ENCODE data around the gene LRP1B. TPM values are rescaled to one million over a fixed set of nuclear protein-coding genes. Genes with fewer than 3 reads are reported as not detected.

The LRP1B gene
- total RNA-seq, 2 donors from 2014 or later = 0.79 to 1.8 TPM

DNA sequence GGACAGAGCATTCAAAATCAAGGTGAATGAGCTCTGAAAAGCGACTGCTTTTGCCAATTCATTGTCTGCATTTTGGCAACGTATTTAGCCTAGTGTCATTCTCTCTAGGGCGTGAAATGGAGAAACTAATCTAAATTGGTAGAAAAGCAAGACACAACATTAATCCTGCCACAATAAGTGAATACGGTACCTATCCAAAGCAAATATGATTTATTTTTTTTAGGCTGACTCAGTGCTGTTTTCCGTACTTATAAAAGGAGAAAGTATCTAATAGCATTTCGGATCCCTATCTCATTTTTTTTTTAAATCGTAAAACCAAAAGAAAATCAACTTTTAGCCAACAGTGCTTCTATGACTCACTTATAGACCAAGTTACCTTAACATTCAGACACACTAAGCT lies 672.5 kb downstream of the LRP1B start:
- Histone ChIP-seq H3K27ac (ENCODE audit: low read depth, low read length) (no peak overlapping the region), H3K4me1 (ENCODE audit: control insufficient read depth, insufficient read depth, low read length) (no peaks in the 10 kb centered on the region), H3K9me3 (ENCODE audit: control insufficient read depth, low read length) (no peaks in the 10 kb centered on the region), H3K27me3 (ENCODE audit: control insufficient read depth, insufficient read depth, low read length, poor library complexity, severe bottlenecking) (no peaks in the 10 kb centered on the region), H3K9ac (ENCODE audit: extremely low read depth, low read length, poor library complexity, severe bottlenecking) (no peak overlapping the region), H3K4me3 (ENCODE audit: low read length) (no peak overlapping the region), H3K36me3 (ENCODE audit: control insufficient read depth, insufficient read depth, low read length) (no peaks in the 10 kb centered on the region)
- TF ChIP-seq, protein P1, sequence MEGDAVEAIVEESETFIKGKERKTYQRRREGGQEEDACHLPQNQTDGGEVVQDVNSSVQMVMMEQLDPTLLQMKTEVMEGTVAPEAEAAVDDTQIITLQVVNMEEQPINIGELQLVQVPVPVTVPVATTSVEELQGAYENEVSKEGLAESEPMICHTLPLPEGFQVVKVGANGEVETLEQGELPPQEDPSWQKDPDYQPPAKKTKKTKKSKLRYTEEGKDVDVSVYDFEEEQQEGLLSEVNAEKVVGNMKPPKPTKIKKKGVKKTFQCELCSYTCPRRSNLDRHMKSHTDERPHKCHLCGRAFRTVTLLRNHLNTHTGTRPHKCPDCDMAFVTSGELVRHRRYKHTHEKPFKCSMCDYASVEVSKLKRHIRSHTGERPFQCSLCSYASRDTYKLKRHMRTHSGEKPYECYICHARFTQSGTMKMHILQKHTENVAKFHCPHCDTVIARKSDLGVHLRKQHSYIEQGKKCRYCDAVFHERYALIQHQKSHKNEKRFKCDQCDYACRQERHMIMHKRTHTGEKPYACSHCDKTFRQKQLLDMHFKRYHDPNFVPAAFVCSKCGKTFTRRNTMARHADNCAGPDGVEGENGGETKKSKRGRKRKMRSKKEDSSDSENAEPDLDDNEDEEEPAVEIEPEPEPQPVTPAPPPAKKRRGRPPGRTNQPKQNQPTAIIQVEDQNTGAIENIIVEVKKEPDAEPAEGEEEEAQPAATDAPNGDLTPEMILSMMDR (conservative IDR thresholded peaks at IDR 0.05) = no peak
- 79 to 100% methylated on average over 4 to 7 of the region's 7 CpGs for WGBS, 2 experiments (ENCODE audit: insufficient coverage in 1 of 2, insufficient read length in 1 of 2)
- Mint-ChIP-seq H3K4me3 (no peak overlapping the region), H3K27me3 (ENCODE audit: insufficient read depth) (no peaks in the 10 kb centered on the region), H3K36me3 (ENCODE audit: low read depth) (no peaks in the 10 kb centered on the region), H3K4me1 (no peaks in the 10 kb centered on the region), H3K27ac (no peak overlapping the region), H3K9me3 (no peaks in the 10 kb centered on the region)
- DNase-seq = no peak

DNA sequence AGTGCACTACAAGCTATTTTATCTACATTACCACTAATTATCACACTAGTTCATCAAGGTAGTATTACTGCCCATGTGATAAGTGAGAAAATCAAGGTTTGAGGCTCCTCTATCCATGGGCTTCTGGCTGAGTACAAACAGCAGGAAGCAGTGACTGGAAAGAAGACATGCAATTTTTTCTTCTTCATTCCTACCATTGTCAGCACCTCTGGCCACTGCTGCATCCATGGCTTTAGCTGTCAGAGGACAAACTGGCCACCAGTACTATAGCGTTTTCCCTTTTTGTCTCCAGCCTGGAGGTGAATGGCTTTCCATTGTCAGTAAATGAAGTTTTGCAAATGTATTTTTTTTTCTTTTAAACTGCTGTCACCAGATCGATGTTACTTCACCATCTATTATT lies 674.9 kb downstream of the LRP1B start:
- WGBS, 2 experiments (ENCODE audit: insufficient coverage in 1 of 2, insufficient read length in 1 of 2) = 34% methylated on average over 2 of the region's 2 CpGs; no CpG with 5 or more reads in 1 of the 2 experiments
- no peak overlapping the region for H3K27ac ChIP-seq (ENCODE audit: low read depth, low read length)
- no peak overlapping the region for H3K27ac Mint-ChIP-seq

DNA sequence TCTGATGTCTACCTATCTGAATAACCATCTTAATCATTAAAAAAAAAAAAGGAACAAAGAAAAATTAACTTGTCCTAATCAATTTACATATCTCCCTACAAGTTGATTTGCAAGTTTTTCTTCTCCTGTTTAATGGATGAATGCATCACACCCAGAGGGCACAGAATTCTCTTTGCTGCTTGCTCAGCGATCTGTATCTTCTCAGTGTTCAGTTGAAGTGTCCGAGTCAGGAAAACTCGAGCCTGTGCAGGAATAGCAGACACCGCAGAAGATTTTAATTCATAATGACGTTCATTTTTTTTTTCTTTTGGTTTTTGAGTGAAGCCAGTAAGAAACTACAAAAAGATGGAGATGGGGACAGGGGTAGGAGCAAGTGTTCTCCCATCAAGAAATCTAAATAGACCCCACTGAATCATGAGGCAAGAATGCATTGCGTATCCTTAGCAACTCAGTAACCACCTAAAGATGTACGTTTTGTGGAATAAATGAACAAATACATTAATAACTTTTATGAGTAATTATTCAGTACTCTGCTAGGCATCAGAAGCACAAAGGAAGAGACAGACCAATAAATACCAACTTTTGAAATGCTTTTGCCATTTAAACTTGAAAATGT lies 675.5 kb downstream of the LRP1B start:
- H3K27me3 Mint-ChIP-seq (ENCODE audit: insufficient read depth) = no peaks in the 10 kb centered on the region
- DNase-seq = no peak
- TF ChIP-seq, protein P1 (conservative IDR thresholded peaks at IDR 0.05) = no peak
- no peaks in the 10 kb centered on the region for H3K36me3 Mint-ChIP-seq (ENCODE audit: low read depth)
- H3K9me3 ChIP-seq (ENCODE audit: control insufficient read depth, low read length) = no peaks in the 10 kb centered on the region
- H3K9ac ChIP-seq (ENCODE audit: extremely low read depth, low read length, poor library complexity, severe bottlenecking) = no peak overlapping the region
- H3K4me3 Mint-ChIP-seq = no peak overlapping the region
- no peaks in the 10 kb centered on the region for H3K36me3 ChIP-seq (ENCODE audit: control insufficient read depth, insufficient read depth, low read length)
- no peaks in the 10 kb centered on the region for H3K4me1 Mint-ChIP-seq
- H3K9me3 Mint-ChIP-seq = no peaks in the 10 kb centered on the region
- no peak overlapping the region for H3K27ac Mint-ChIP-seq
- H3K4me1 ChIP-seq (ENCODE audit: control insufficient read depth, insufficient read depth, low read length) = no peaks in the 10 kb centered on the region
- WGBS, 2 experiments (ENCODE audit: insufficient coverage in 1 of 2, insufficient read length in 1 of 2) = 88 to 100% methylated on average over 1 to 5 of the region's 7 CpGs
- H3K4me3 ChIP-seq (ENCODE audit: low read length) = no peak overlapping the region
- H3K27ac ChIP-seq (ENCODE audit: low read depth, low read length) = no peak overlapping the region
- no peaks in the 10 kb centered on the region for H3K27me3 ChIP-seq (ENCODE audit: control insufficient read depth, insufficient read depth, low read length, poor library complexity, severe bottlenecking)

More for the DNA sequence above, 674.9 kb downstream of the LRP1B start:
- Histone ChIP-seq H3K4me3 (ENCODE audit: low read length) (no peak overlapping the region), H3K9me3 (ENCODE audit: control insufficient read depth, low read length) (no peaks in the 10 kb centered on the region), H3K27me3 (ENCODE audit: control insufficient read depth, insufficient read depth, low read length, poor library complexity, severe bottlenecking) (no peaks in the 10 kb centered on the region), H3K9ac (ENCODE audit: extremely low read depth, low read length, poor library complexity, severe bottlenecking) (no peak overlapping the region), H3K4me1 (ENCODE audit: control insufficient read depth, insufficient read depth, low read length) (no peaks in the 10 kb centered on the region), H3K36me3 (ENCODE audit: control insufficient read depth, insufficient read depth, low read length) (no peaks in the 10 kb centered on the region)
- Mint-ChIP-seq H3K27me3 (ENCODE audit: insufficient read depth) (no peaks in the 10 kb centered on the region), H3K9me3 (no peaks in the 10 kb centered on the region), H3K4me3 (no peak overlapping the region), H3K36me3 (ENCODE audit: low read depth) (no peaks in the 10 kb centered on the region), H3K4me1 (no peaks in the 10 kb centered on the region)
- TF ChIP-seq, protein P1 (conservative IDR thresholded peaks at IDR 0.05) = no peak
- no peak for DNase-seq
